ENCODE measurements around the gene ACTN2.

The ACTN2 gene

GRCh38 chr1:236794585-236795034 is 108.3 kb downstream of the ACTN2 start:
- Mint-ChIP-seq H3K27ac (no peak overlapping the region), H3K9me3 (no peaks in the 10 kb centered on the region), H3K4me1 (peaks cover 38% of the 10 kb centered on the region)

GRCh38 chr1:236795035-236795756 is 108.9 kb downstream of the ACTN2 start, which contains the start of gene MTR:
MTR (plus strand) TSS chr1:236795292; CDS start chr1:236795704, 412 bp downstream.
- DNase-seq, result peak; percentile 96
- peaks cover 44% of the 10 kb centered on the region for H3K4me1 Mint-ChIP-seq
- no peak for TF ChIP-seq CTCF (IDR thresholded peaks at IDR 0.05)
- peak within 1 kb of the TSS; percentile 94 for H3K4me3 Mint-ChIP-seq
- H3K36me3 Mint-ChIP-seq (ENCODE audit: low read depth), result peaks cover 5% of the 10 kb centered on the region
- H3K9me3 Mint-ChIP-seq, result no peaks in the 10 kb centered on the region
- H3K27ac Mint-ChIP-seq, result peak within 1 kb of the TSS; percentile 37
- H3K27me3 Mint-ChIP-seq (ENCODE audit: low read depth, poor library complexity), result peaks cover 31% of the 10 kb centered on the region

More at GRCh38 chr1:236794585-236795034, 108.3 kb downstream of the ACTN2 start:
- Mint-ChIP-seq H3K4me3 (peak overlapping the region; percentile 94), H3K27me3 (ENCODE audit: low read depth, poor library complexity) (peaks cover 34% of the 10 kb centered on the region), H3K36me3 (ENCODE audit: low read depth) (peaks cover under 1% of the 10 kb centered on the region)
- no peak for DNase-seq
- no peak for TF ChIP-seq CTCF (IDR thresholded peaks at IDR 0.05)

GRCh38 chr1:236795757-236796667 is 109.7 kb downstream of the ACTN2 start:
- Mint-ChIP-seq H3K9me3 (no peaks in the 10 kb centered on the region), H3K27ac (peak overlapping the region; percentile 37), H3K27me3 (ENCODE audit: low read depth, poor library complexity) (peaks cover 23% of the 10 kb centered on the region), H3K4me3 (peak overlapping the region; percentile 94), H3K36me3 (ENCODE audit: low read depth) (peaks cover 5% of the 10 kb centered on the region), H3K4me1 (peaks cover 46% of the 10 kb centered on the region)
- TF ChIP-seq CTCF (IDR thresholded peaks at IDR 0.05), result no peak
- no peak for DNase-seq

GRCh38 chr1:236799001-236799400 is 112.7 kb downstream of the ACTN2 start:
- Mint-ChIP-seq H3K9me3 (no peaks in the 10 kb centered on the region), H3K27ac (no peak overlapping the region), H3K36me3 (ENCODE audit: low read depth) (peaks cover 18% of the 10 kb centered on the region), H3K4me3 (no peak overlapping the region), H3K27me3 (ENCODE audit: low read depth, poor library complexity) (peaks cover 6% of the 10 kb centered on the region), H3K4me1 (peaks cover 60% of the 10 kb centered on the region)
- no peak for TF ChIP-seq CTCF (IDR thresholded peaks at IDR 0.05)
- peak; percentile 15 for DNase-seq

GRCh38 chr1:236800002-236800620 is 113.8 kb downstream of the ACTN2 start:
- no peak for DNase-seq
- H3K36me3 Mint-ChIP-seq (ENCODE audit: low read depth), result peaks cover 25% of the 10 kb centered on the region

More at GRCh38 chr1:236800002-236800620, 113.8 kb downstream of the ACTN2 start:
- H3K9me3 Mint-ChIP-seq, result no peaks in the 10 kb centered on the region
- H3K27ac Mint-ChIP-seq, result no peak overlapping the region
- H3K4me3 Mint-ChIP-seq, result no peak overlapping the region
- H3K27me3 Mint-ChIP-seq (ENCODE audit: low read depth, poor library complexity), result no peaks in the 10 kb centered on the region
- no peak for TF ChIP-seq CTCF (IDR thresholded peaks at IDR 0.05)
- H3K4me1 Mint-ChIP-seq, result peaks cover 54% of the 10 kb centered on the region

Measured in nephron progenitor cell (in vitro differentiated cells).